KG1 (cell line): ENCODE measurements around the gene PFKFB2.
"Not testable (repeated sequence)": the region's sequence is repeated elsewhere in the genome, so short reads cannot be mapped to it uniquely, and the experiment has no call there.

Experiments
- DNase-seq: peaks from one replicate; lab custom pipeline; 2025; lab: John Stamatoyannopoulos, UW

The PFKFB2 gene

GRCh38 chr1:207039380-207040180 is 13.5 kb upstream of the PFKFB2 start:
- no peak for DNase-seq

- no peak for DNase-seq
These were observed 12.9 kb upstream of the PFKFB2 start for GRCh38 chr1:207040181-207040533.

DNA sequence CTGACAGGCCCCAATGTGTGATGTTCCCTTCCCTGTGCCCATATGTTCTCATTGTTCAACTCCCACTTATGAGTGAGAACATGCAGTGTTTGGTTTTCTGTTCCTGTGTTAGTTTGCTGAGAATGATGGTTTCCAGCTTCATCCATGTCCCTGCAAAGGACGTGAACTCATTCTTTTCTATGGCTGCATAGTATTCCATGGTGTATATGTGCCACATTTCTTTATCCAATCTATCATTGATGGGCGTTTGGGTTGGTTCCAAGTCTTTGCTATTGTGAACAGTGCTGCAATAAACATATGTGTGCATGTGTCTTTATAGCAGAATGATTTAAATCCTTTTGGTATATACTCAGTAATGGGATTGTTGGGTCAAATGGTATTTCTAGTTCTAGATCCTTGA is 11.7 kb upstream of the PFKFB2 start:
- not testable (repeated sequence) for DNase-seq

- no peak for DNase-seq
These were observed 7.6 kb upstream of the PFKFB2 start for GRCh38 chr1:207045453-207045852.

GRCh38 chr1:207047505-207047904 is 5.6 kb upstream of the PFKFB2 start:
- DNase-seq = no peak

DNA sequence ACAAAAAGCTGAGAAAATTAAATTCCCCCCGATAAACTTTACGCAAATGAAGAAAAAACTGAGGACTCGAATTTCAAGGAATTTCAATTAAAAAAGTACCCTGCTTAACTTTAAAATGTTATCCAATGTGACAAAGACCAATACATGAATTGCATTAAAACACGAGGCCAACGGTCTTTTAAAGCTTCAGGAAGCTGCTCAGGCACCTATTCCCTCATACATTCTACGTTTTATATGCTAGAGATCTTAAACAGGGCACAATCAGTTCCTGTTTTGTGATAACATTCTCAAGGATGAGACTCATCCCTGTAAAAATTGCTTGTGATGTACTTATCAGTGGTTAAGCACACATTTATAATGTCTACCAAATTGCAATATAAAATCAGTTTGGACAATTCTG is 5.0 kb upstream of the PFKFB2 start:
- no peak for DNase-seq

- DNase-seq = no peak
These were observed 4.0 kb upstream of the PFKFB2 start for GRCh38 chr1:207049054-207049453.

DNA sequence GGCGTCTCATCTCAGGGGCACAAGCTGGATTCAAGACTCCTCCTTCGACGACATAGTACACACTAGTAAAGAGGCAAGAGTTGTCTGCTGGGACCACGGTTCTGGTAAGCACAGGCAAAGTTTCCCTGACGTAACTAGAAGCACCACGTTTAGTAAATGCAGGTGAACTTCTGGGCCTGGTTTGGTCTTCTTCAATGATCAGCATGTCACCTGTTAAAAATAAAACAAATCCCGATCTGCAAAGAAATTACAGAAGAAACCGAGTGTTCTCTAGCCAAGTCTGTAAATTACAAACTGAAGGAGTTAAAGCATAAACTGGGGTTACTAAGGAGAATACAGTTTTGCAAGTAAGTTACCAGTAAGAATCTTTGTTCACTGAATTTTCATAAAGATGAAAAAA is 3.6 kb upstream of the PFKFB2 start:
- DNase-seq = no peak

- DNase-seq = peak; percentile 38
These were observed 3.1 kb upstream of the PFKFB2 start for GRCh38 chr1:207049974-207050391.

- DNase-seq = peak; percentile 82
These were observed 2.4 kb upstream of the PFKFB2 start for GRCh38 chr1:207050480-207051190.

DNA sequence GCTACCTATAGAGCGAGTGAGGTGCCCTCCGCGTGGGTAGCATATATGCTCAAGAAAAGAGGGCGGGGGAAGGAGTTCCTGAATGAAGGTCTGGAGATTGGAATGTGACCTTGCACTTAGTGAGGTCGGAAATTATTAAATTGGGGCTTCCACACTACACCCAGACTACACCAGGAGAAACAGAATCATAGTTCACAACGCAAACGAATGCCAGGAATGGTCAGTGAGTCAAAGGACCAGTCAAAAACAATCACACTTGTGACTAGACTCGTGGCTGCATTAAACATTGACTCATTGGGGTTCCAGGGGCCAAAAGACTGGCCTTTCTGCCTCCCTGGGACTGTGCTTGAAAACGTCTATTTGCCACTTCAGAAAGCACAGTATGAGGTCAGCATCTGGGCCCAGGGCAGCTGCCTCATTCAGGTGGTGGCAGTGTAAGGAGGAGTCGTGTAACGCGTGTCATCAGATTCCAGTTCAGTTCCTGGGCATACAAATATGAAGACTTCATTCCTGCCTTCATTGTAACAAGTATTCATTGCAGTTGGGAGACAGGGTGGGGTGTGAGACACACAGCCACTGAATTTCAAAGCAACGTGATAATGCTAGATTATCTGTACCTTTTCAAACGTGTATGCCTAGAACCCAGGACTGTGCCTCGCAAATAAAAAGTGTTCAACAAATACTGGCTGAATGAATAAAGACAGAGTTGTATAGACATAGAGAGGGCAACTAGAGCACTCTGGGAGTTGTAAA is 1.7 kb upstream of the PFKFB2 start, which contains the start of gene YOD1:
TSS of gene YOD1 (minus strand) at position 18 of the 753 bp plus-strand sequence. CDS start 178 bp downstream, outside the sequence.
- no peak for DNase-seq

- no peak for DNase-seq
These were observed 1.4 kb downstream of the PFKFB2 start for GRCh38 chr1:207054491-207054890.

GRCh38 chr1:207055386-207056001 is 2.4 kb downstream of the PFKFB2 start:
- DNase-seq = no peak

DNA sequence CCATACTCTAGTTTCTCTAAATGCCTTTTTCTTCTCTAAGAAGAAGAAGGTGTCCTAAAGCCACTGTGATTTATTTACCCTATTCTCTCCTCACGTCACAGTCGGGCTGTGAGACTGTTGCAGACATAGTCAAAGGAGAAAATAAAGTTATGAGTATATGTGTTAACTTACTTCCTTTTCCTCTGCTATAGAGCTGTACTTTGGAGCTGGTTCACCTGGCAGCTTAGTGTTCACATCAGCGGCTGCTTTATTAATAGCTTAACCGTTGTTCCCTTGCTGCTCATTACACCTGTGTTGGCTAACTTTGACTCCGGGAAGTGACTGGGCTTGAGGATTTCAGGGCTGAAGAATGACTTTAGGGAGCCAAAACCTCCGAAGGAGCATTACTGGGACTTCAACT is 3.6 kb downstream of the PFKFB2 start:
- DNase-seq = no peak

GRCh38 chr1:207058252-207058651 is 5.2 kb downstream of the PFKFB2 start:
- no peak for DNase-seq

- no peak for DNase-seq
These were observed 6.1 kb downstream of the PFKFB2 start for GRCh38 chr1:207058878-207059867.

GRCh38 chr1:207059881-207060280 is 6.8 kb downstream of the PFKFB2 start:
- DNase-seq = no peak

GRCh38 chr1:207060596-207060995 is 7.5 kb downstream of the PFKFB2 start:
- no peak for DNase-seq

GRCh38 chr1:207062058-207062457 is 9.0 kb downstream of the PFKFB2 start:
- no peak for DNase-seq

DNA sequence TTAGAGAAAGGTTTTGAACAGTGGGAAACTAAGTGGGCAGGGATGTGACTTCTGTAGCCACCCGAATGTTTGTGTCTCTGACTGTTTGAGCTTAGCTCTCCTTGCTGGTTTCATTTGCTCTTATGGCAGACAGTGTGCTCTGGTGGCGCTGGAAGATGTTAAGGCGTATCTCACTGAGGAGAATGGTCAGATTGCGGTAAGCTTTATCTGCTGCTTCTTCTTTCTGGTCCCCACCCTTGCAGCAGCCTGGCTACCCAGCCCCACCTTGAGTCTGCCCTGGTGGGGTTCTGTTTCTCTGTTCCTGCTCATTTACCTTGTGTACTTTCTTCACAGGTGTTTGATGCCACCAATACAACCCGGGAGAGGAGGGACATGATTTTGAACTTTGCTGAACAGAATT is 9.9 kb downstream of the PFKFB2 start:
- DNase-seq = no peak

GRCh38 chr1:207064561-207064960 is 11.5 kb downstream of the PFKFB2 start:
- no peak for DNase-seq
